M059J (cell line): Measurements from ENCODE around the gene DHDDS. TPM values are rescaled to one million over a fixed set of nuclear protein-coding genes. Genes with fewer than 3 reads are reported as not detected.
A peak's percentile ranks its signal among the peaks of the same experiment; 100 is the strongest.
"Not testable (repeated sequence)": the region's sequence is repeated elsewhere in the genome, so short reads cannot be mapped to it uniquely, and the experiment has no call there.

Experiments
- DNase-seq: peaks from one replicate; pipeline ENCODE4 v3.0.0-alpha.2; 2012; ENCODE audit warnings: low read depth
- total RNA-seq: library from RNA; depleted of rRNA; stranded (reverse); fragments of >200 nt; shearing (Covaris generic); gene quantifications from 2 replicates; pipeline ENCODE4 v1.2.3, GENCODE V29; 2014; rRNA removed

DHDDS gene, protein sequence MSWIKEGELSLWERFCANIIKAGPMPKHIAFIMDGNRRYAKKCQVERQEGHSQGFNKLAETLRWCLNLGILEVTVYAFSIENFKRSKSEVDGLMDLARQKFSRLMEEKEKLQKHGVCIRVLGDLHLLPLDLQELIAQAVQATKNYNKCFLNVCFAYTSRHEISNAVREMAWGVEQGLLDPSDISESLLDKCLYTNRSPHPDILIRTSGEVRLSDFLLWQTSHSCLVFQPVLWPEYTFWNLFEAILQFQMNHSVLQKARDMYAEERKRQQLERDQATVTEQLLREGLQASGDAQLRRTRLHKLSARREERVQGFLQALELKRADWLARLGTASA
- total RNA-seq: 58.0 and 62.5 TPM in 2 replicates

DNA sequence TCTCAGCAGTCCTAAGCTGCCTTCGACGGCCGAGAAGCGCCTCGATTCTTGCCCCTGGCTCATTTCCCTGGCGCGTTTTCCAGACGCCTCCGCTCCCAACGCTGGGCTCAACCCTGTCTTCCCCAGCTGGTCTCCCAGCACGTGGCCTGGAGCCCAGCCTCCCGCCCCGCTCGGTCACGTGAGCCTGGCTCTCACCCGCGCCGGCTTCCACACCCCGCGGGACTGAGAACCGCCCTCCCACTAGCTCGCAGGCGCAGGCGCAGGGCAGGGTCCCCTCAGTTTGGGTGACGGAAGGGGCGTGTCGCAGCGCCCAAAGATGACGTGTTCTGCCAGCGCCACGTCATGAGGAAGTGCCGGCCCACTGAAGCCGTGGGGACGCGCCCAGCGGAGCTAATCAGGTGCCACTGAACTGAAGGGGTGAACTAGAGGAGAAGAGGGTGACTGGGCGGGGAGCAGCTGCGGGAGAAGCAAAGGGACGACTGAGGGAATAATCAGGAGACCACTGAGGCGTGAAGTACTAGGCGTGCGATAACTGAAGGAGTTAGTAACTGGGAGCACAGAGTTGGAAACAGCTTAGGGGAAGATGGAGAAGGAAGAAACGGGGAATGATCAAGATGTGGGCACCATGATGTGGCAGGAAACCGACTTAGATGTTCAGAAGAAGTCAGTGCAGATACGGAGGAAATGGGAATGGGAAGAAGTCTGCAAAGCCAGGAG, at the start of gene DHDDS:
Gene DHDDS, plus strand, starts transcription at position 343 of the 717 bp plus-strand sequence. CDS start 625 bp downstream, outside the sequence.
- DNase-seq: peak; percentile 97

DNA sequence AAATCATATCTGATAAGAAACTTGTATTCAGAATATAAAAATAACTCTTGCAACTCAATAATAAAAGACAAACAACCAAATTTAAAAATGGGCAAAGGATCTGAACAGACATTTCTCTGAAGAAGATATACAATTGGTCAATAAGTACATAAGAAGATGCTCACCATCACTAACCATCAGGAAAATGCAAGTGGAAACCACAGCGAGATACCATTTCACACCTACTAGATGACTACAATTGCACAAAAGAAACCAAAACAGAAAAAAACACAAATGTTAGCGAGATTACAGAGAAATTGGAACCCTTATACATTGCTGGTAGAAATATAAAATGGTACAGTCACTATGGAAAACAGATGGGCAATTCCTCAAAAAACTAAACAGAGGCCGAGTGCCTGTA, 48.0 kb upstream of the DHDDS start:
- no peak for DNase-seq

DNA sequence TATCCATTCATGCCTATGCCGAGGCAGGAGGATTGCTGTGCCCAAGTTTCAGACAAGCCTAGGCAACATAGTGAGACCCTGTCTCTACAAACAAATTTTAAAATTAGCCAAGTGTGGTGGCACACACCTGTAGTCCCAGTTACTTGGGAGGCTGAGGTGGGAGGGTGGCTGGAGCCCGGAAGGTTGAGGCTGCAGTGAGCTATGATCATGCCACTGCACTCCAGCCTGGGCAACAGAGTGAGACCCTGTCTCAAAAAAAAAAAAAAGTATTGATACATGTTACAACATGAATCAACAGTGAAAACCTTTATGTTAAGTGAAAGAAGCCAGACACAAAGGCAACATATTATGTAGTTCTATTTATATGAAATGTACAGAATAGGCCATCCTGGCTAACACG, 47.1 kb upstream of the DHDDS start:
- DNase-seq: not testable (repeated sequence)

DNA sequence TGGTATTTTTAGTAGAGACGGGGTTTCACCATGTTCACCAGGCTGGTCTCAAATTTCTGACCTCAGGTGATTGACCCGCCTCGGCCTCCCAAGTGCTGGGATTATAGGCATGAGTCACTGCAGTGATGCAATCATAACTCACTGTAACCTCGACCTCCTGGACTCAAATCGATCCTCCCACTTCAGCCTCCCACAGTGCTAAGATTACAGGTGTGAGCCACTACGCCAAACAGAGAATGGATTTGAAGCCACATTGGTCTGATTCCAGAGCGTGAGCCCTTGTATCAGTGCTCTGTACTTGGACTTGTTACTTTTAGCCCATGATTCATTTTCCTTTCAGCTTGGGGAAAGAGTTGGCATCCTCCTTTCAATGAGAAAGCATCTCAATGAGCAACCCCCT, 44.7 kb upstream of the DHDDS start:
- peak; percentile 94 for DNase-seq

DNA sequence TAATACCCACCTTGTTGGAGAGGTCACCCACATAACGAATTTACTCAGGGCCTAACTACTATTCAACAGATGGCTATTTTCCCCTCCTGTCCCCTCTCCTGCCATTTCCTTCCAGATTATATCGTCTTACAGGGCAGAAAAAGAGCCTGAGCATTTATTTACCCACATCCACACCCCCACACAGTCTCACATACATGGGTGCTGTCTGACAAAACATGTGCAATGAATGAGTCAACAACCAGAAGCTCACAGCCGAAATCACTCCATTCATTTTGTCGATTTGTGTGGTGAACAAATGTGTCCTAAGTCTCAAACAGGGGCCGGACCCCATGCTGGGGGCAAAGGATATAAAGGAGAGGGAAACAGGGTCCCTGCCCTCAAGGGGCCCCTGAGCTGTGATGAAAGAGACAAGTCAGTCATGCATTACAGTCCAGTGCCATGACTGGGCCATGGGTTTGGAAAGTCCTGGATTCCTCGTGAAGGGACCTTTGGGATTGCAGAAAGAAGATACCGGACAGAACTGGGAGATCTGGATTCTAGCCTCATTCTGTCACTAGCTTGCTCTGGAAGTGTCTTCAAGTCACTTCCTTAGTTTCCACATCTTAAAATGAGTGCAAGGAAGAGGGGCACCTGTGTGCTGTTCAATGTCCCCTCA, 43.2 kb upstream of the DHDDS start:
- DNase-seq: no peak

DNA sequence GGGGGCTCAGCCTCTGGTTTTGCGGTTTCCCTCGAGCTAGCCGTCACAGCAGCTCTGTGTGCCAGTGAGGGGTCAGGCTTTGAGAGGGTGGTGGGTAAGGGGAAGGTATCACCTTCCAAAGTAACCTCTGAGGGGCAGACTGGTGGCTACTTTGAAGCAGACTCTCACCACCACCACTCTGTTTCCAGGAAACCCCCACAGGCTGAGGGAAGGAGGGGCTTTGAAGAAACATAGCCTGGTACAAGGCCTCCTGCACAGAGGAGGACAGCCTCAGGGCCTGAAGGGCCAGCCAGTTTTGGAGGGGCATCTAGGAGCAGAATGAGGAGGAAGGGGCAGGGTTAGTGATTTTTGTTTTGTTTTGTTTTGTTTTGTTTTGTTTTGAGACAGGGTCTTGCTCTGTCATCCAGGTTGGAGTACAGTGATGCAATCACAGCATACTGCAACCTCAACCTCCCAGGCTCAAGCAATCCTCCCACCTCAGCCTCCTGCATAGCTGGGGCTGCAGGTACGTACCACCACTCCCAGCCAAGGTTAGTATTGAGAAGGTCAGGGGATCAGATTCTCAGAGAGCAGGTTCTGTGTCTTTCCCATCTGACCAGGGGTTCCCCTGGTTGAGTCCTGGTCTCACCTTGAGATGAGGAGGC, 42.4 kb upstream of the DHDDS start:
- DNase-seq: no peak

DNA sequence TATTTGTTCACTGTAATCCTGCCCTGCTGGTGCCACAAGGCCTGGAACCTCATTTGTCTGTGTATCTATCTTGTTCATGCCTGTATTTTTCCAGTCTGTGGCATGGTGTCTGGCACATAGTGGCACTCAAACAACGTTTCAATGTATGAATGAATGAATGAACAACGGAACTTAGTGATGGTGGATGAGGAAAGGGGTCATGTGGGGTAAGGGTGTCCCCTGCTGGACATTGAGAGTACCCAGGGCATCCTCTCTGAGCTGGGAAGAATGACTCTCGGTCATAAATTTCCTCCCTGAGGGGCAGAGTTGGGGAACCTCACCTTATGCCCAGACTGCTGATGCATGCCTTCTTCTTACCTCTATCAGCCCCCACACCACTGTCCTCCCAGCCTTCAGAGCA, 40.7 kb upstream of the DHDDS start:
- peak; percentile 75 for DNase-seq

DNA sequence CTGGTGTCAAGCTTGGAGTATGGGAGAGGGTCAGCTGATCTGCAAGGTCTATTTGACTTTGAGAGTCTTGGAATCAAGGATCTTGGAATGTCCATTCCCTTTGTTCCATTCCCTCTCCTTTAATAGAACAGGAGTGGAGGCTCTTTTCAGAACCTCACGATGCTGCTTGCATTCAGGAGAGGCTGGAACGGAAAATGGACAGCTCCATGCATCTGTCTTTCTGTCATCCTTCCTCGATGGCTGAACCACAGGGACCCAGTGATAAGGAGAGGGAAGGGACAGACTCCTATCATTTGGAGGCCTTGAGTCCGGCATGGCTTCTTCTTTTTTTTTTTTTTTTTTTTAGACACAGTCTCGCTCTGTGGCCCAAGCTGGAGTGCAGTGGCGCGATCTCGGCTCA, 36.4 kb upstream of the DHDDS start:
- no peak for DNase-seq

DNA sequence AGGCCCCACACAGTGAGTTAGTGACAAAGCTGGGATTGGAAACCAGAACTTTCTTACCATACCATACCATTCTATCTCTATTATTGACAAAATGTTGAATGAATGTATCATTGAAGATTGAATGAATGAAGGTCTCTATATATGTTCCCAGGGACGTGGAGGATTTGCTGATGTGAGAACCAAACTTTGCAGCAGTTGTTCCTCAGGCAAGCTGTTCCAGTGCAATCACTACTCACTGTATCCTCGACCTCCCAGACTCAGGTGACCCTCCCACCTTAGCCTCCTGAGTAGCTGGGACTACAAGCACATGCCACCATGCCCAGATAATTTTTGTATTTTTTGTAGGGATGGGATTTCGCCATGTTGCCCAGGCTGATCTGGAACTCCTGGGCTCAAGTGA, 33.1 kb upstream of the DHDDS start:
- DNase-seq: no peak

DNA sequence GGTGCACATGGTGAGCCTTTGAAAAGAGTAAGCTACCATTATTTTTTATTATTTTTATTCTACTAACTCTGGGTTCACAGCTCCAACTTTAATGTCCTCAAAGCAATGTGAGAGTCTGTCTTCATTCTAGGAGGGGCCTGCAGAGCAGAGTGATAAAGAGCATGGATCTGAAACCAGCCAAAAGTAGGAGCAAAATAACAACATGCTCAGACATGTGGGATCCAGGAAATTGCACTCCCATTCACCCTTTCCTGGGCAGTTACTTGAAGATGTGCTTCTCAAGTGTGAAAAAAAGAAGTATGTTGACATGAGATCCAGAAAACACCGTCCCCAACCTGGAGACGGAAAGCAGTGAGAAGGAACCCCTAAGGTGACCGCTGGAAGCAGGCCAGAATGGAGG, 30.2 kb upstream of the DHDDS start:
- DNase-seq: no peak

DNA sequence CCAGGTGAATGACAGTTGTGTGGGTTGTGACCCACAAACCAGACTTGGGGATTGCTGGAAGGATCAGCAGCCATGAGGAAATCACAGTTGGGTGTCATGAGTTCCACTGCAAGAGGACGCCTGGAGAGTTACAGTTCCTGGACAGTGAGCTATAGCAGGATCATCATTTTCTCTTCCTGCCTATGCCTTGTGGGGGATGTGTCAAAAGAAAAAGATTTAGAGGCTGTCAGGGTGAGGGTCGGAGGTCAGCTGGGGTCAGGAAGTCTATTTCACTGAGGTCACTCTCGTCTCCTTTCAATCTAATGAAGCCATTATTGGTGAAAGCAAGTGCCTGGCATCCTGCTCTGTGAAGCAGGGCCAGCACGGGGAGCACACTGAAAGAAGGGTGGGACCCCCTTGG, 28.5 kb upstream of the DHDDS start:
- DNase-seq: no peak

DNA sequence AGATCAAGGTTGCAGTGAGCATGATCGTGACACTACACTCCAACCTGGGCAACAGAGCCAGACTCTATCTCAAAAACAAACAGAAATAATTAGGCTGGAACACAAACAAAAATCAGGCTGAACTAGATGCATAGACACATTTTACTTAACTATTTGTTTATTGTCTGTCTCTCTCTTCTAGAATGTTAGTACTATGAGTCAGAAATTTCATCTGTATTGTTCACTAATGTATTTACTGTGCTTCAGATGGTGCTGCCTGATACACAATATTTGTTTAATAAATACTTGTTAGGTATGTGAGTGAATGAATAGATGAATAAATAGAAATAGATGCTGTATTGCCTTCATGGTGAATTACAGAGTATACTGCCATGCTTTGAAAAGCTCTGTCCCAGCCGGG, 27.5 kb upstream of the DHDDS start:
- DNase-seq: no peak

DNA sequence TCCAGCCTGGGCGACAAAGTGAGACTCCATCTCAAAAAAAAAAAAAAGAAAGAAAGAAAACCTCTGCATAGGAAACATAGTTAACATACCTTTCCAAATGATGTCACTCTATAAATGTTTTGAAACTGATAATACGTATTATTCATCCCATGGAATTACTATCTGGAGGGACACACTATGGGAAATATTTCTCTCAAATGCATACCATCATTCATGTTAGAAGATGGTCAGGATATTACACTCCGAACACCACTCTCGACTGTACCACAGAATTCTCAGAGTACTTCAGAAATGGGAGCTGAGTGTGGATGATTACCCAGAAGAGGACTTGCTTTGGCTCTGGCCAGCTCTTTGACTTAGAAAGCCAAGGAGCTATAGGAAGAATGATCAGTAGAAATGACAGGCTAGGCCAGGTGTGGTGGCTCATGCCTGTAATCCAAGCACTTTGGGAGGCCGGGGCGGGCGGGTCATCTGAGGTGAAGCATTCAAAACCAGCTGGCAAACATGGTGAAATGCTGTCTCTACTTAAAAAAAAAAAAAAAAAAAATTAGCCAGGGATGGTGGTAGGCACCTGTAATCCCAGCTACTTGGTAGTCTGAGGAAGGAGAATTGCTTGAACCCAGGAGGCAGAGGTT, 26.7 kb upstream of the DHDDS start:
- no peak for DNase-seq

DNA sequence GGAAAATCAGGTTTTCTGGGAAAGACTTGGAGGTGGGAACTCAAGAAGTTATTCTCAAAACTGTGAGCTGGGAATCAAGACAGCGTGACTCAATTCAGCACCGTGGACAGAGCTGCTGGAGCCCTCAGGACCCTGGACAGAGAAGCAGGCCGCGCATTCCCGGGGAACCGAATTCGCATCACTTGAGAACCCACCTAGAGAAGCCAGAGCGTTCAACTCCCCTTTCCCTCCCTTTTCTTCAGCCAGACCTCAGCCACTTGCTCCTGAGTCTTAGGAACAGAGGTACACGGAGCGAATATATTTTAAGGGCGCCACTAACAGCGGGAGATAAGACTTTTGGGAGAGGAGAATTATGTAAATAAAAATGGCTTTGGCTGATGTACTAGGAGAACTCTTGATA, 23.5 kb upstream of the DHDDS start:
- peak; percentile 73 for DNase-seq

DNA sequence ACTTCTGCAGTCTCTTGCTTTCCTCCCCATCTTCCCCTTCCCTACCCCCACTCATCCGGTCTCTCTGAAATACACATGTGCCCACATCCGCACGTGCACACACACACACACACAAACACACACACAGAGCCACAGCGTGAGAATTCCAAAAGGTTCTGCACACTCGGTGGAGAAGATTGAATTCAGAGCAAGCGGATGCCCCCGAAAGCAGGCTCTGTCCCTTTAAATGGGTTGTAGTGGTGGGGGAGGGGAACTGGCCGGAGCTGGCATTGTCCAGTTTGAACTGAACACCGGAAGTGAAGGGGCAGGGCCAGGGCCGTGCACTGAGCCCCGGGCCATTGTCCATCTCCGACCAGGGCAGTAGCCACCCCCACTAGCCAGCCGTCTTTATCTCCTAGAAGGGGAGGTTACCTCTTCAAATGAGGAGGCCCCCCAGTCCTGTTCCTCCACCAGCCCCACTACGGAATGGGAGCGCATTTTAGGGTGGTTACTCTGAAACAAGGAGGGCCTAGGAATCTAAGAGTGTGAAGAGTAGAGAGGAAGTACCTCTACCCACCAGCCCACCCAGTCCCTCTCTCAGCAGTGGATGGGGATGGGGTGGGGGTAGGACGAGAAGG, 22.8 kb upstream of the DHDDS start:
- peak; percentile 55 for DNase-seq

DNA sequence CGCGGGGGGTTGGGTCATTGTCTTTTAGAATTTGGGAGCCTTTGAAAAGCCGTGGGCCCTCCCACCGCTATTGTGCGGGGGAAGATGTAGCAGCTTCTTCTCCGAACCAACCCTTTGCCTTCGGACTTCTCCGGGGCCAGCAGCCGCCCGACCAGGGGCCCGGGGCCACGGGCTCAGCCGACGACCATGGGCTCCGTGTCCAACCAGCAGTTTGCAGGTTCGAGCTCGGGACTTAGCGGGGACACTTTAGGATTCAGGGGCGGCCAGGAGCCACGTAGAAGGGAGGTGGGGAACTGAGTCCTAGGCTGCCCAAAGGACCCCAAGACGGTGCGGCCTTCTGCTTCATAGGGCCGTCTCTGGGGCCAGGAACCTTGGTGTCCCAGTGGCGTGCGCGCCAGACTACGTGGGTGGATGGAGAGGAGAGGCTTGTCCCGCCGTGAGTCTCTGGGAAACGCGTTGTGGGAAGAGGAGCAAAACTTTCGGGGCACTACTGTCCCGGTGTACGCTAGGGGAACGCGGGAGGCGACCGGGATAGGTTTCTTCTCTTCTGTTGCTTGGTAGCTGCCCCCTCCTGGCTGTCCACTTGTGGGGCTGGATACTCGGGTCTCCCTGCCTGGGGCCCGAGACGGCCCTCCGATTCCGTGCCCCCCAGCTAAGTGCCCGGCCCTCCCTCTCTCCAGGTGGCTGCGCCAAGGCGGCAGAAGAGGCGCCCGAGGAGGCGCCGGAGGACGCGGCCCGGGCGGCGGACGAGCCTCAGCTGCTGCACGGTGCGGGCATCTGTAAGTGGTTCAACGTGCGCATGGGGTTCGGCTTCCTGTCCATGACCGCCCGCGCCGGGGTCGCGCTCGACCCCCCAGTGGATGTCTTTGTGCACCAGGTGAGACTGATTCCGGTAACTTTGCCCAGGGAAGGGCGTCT, 21.2 kb upstream of the DHDDS start, which contains the start of gene LIN28A:
Gene LIN28A, plus strand, starts transcription at position 112 of the 918 bp plus-strand sequence. Its CDS starts 75 bp downstream, at position 187.
- DNase-seq: no peak

DNA sequence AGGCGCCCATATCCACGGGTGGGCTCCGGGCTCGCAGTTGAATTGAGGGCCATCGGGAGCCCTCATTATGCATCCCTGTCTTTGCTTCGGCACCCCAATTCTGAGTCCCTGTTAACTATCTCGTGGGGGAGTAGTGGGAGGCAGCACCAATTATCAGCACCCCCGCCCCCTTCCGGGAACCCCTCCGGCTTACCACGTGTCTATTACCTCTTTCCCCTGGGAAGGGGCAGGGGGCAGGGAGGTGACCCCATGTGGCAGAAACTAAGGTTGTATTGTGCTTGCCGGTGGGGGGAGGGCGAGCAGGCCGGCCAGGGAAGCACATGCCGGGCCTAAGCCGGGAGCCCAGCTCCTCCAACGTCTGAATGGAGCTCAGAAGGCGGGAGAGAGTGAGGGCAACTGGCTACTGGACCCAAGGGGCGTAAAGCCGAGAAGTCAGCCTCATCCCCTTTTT, 20.5 kb upstream of the DHDDS start:
- no peak for DNase-seq

DNA sequence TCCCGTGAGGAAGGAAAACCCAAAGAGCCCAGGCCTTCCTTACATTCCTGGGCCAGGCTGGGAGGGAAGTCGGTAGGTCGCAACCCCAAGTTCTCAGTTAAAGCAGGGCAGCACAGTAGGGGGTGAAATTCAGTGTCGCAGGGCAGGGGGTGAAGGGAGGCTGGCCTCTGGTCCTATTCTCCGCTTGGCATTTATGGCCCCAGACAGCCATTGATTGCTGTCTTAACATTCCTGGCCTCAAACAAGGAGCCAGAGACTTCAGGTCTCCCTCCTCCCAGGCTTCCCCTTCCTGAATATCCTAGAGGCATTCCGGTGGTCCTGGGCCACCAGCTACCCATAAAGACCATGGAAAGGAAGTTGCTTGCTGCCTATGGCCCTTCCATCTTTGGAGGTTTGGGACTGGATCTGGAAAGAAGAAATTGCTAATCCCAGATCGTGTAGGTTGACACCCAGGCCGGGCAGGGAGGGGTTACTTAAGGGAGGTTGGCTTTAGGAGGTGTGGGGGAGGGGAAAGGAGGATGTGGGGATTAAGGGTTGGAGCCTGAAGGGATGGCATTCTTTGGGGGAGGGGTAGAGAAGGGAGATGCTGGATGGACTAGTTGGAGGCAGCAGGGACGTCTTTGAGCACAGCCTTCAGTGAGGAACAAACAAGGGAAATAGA, 19.8 kb upstream of the DHDDS start:
- no peak for DNase-seq

DNA sequence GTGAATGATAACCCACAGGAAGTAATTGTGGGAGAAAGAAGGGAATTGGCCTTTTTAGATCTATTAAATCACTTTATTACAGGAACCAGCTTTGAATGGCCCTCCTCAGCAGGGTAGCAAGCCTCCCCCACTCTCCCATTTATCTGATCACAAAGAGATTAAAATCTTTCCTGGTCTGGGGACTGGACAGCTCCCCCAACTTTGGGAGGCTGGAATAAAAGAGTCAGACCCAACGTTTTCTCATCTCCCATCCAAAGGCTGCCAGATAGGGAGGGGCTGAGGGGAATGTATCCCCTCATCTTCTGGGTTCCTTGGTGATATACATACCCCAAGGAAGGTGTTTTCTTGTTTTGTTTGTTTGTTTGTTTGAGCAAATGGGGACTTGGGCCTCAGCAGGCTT, 19.1 kb upstream of the DHDDS start:
- no peak for DNase-seq
